ENCODE results near the gene SAMD7. TPM values are rescaled to one million over a fixed set of nuclear protein-coding genes. Genes with fewer than 3 reads are reported as not detected.

The SAMD7 gene
- total and polyA plus RNA-seq, 12 donors, result not detected

DNA sequence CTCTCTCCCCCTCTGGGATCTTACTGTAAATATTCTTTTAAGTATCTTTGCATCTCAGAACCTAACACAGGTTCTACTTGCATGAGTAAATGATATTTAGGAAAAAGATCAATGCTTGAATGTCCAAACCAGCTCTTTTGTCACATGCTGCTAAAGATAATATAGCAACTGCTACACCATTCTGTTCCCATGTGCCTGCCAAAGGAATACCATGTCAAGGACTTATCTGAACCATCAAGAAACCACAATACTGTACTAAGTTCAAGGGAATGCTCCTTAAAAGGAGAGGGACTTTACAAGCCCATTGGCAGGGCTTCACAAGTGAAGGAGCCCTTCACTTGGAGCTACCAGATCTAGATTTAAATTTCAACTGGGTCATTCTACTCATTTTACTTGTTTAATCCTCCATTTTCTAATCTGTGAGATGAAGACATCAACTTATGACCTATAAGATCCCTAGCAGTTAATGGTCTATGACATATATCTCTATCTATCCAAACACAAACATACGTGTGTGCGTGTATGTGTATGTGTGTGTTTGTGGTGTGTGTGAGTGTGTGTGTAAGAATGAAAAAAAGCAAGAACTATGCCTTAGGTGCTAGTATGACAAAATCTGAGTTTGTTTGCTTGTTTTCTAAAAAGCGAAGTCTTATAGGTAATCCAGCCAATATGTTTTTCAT is 42.2 kb downstream of the SAMD7 start:
- no peaks in the 10 kb centered on the region for H3K27me3 ChIP-seq
- no peaks in the 10 kb centered on the region for H3K4me1 ChIP-seq (replicated peaks in 1 of 2)
- no peak overlapping the region for H3K4me3 ChIP-seq
- intact Hi-C loops (cut with DNase I), result no loop called here
- 87 to 91% (median 88%) methylated on average over 3 of the region's 3 CpGs for WGBS, 4 donors
- DNase-seq, result no peak
- no peaks in the 10 kb centered on the region for H3K9me3 ChIP-seq (replicated peaks in 1 of 3)
- H3K27ac ChIP-seq, result no peak overlapping the region
- no peaks in the 10 kb centered on the region for H3K36me3 ChIP-seq (replicated peaks in 1 of 2)
- TF ChIP-seq POLR2A (IDR thresholded peaks at IDR 0.05), result no peak
- TF ChIP-seq CTCF (IDR thresholded peaks at IDR 0.05), result no peak

DNA sequence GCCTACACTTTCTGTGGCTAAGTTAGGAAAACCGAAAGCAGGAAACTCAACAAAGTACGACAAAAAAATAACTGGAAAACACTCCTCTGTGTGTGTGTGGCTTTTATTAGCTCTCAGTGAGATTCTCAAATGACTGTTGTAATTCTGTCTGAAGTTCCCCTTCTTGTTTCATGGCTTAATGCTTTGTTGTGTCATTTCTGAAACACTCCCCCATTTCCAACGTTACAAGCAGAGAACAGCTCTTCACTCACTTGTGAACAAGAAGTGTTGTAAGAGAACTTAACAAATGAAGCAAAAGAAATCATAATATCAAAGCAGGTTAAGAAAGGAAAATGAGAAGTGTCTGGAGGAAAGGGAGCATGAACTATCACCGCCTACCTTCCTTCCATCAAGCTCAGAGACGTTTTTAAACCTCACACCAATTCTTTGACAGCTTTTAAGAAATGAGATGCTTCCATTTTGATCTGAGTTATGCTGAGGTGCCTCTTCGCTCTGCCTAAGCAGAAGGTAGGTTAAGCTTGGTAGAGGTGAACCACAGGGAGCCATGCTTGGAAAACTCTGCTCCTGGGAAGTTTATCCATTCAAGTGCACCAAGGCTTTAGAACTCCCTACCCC is 42.9 kb downstream of the SAMD7 start:
- TF ChIP-seq CTCF (IDR thresholded peaks at IDR 0.05) (no peak), POLR2A (IDR thresholded peaks at IDR 0.05) (no peak)
- no peak overlapping the region for H3K4me3 ChIP-seq
- H3K27ac ChIP-seq, result no peak overlapping the region
- intact Hi-C loops (cut with DNase I), result no loop called here
- no peaks in the 10 kb centered on the region for H3K4me1 ChIP-seq (replicated peaks in 1 of 2)
- no peaks in the 10 kb centered on the region for H3K36me3 ChIP-seq (replicated peaks in 1 of 2)
- no peaks in the 10 kb centered on the region for H3K27me3 ChIP-seq
- no peak for DNase-seq
- H3K9me3 ChIP-seq (replicated peaks in 1 of 3), result no peaks in the 10 kb centered on the region
- 55 to 68% (median 66%) methylated on average over 6 of the region's 6 CpGs for WGBS, 4 donors

- DNase-seq, result no peak
- no peak overlapping the region for H3K4me3 ChIP-seq
- 74 to 81% (median 78%) methylated on average over 2 of the region's 2 CpGs for WGBS, 4 donors
- H3K9me3 ChIP-seq (replicated peaks in 1 of 3), result no peaks in the 10 kb centered on the region
- H3K36me3 ChIP-seq (replicated peaks in 1 of 2), result no peaks in the 10 kb centered on the region
- no peaks in the 10 kb centered on the region for H3K27me3 ChIP-seq
- no peaks in the 10 kb centered on the region for H3K4me1 ChIP-seq (replicated peaks in 1 of 2)
- TF ChIP-seq CTCF (IDR thresholded peaks at IDR 0.05), result no peak
- no peak for TF ChIP-seq POLR2A (IDR thresholded peaks at IDR 0.05)
- H3K27ac ChIP-seq, result no peak overlapping the region
- intact Hi-C loops (cut with DNase I), result no loop called here
Measured at GRCh38 chr3:169955406-169955805, 44.0 kb downstream of the SAMD7 start.

- H3K4me1 ChIP-seq (replicated peaks in 1 of 2), result peaks cover 18 to 20% of the 10 kb centered on the region in 2 donors
- WGBS, 4 donors, result 32 to 52% (median 46%) methylated on average over 2 of the region's 2 CpGs
- intact Hi-C loops (cut with DNase I), result loop anchor here in 1 of 2 donors (10.0 kb wide), 1 partner anchor 99 kb away; the partner anchor contains the start of gene LRRC31
- H3K4me3 ChIP-seq, result no peak overlapping the region
- no peaks in the 10 kb centered on the region for H3K27me3 ChIP-seq
- TF ChIP-seq CTCF (IDR thresholded peaks at IDR 0.05), result no peak
- no peak for TF ChIP-seq POLR2A (IDR thresholded peaks at IDR 0.05)
- no peak for DNase-seq
- no peaks in the 10 kb centered on the region for H3K9me3 ChIP-seq (replicated peaks in 1 of 3)
- no peak overlapping the region for H3K27ac ChIP-seq
- no peaks in the 10 kb centered on the region for H3K36me3 ChIP-seq (replicated peaks in 1 of 2)
Measured at GRCh38 chr3:169964176-169964575, 52.8 kb downstream of the SAMD7 start.
